WTC11 (cell line): ENCODE measurements around the gene OLFM3. TPM values are rescaled to one million over a fixed set of nuclear protein-coding genes. Genes with fewer than 3 reads are reported as not detected.

Source experiments
- ATAC-seq: fragments of 200-7000 bp; cut with Tn5 transposase; 2 replicates; pipeline ENCODE4 v1.10.0; 2021; ENCODE audit warnings: mild to moderate bottlenecking, moderate library complexity
- CTCF ChIA-PET: fragments of 300-600 bp; sonication (Branson Sonifier 250); formaldehyde crosslinking; loops from one replicate; lab custom pipeline; 2021; ENCODE audit warnings: antibody characterized with exemption; lab: Charles Lee
- POLR2A ChIA-PET: fragments of 350-600 bp; sonication (Branson Sonifier 250); formaldehyde crosslinking; loops from one replicate; lab custom pipeline; 2021; ENCODE audit warnings: antibody characterized with exemption; lab: Charles Lee
- DNase-seq: peaks from one replicate; pipeline ENCODE4 v3.0.0; 2021; ENCODE audit warnings: low spot score
- H3K27ac Mint-ChIP-seq: 2 replicates; pipeline ENCODE4 v1.8.0; 2021; ENCODE audit warnings: mixed read lengths
- H3K27me3 Mint-ChIP-seq: 2 replicates; pipeline ENCODE4 v1.8.0; 2021; ENCODE audit warnings: low read depth, mild to moderate bottlenecking, moderate library complexity, mixed read lengths
- H3K36me3 Mint-ChIP-seq: 2 replicates; pipeline ENCODE4 v1.8.0; 2021; ENCODE audit warnings: mixed read lengths
- H3K4me1 Mint-ChIP-seq: 2 replicates; pipeline ENCODE4 v1.8.0; 2022; ENCODE audit warnings: mixed read lengths
- H3K4me3 Mint-ChIP-seq: 2 replicates; pipeline ENCODE4 v1.8.0; 2021; ENCODE audit warnings: mild to moderate bottlenecking, moderate library complexity, mixed read lengths
- H3K9me3 Mint-ChIP-seq: 2 replicates; pipeline ENCODE4 v1.8.0; 2021; ENCODE audit warnings: mixed read lengths
- AFF4 ChIP-seq: sonication (generic); formaldehyde crosslinking; IDR thresholded peaks from 2 replicates; pipeline ENCODE4 v1.8.1; 2023; ENCODE audit warnings: mild to moderate bottlenecking, missing genetic modification reagents, borderline replicate concordance
- EMX1 ChIP-seq: fragments of 250-450 bp; sonication (Bioruptor Pico); IDR thresholded peaks from 2 replicates; pipeline ENCODE4 v1.8.0; 2021; ENCODE audit warnings: mild to moderate bottlenecking
- FOXJ3 ChIP-seq: sonication (generic); formaldehyde crosslinking; IDR thresholded peaks from 2 replicates; pipeline ENCODE4 v1.9.0; 2021; ENCODE audit warnings: missing genetic modification reagents, mild to moderate bottlenecking, borderline replicate concordance
- GRHL2 ChIP-seq: fragments of 250-450 bp; sonication (Bioruptor Pico); IDR thresholded peaks from 2 replicates; pipeline ENCODE4 v1.8.0; 2022; ENCODE audit warnings: mild to moderate bottlenecking, moderate library complexity; ENCODE audit not compliant: insufficient replicate concordance, severe bottlenecking
- OVOL2 ChIP-seq: fragments of 250-450 bp; sonication (Bioruptor Pico); IDR thresholded peaks from 2 replicates; pipeline ENCODE4 v1.9.0; 2021; ENCODE audit warnings: mild to moderate bottlenecking, borderline replicate concordance
- TCF7 ChIP-seq: sonication (generic); formaldehyde crosslinking; IDR thresholded peaks from 2 replicates; pipeline ENCODE4 v1.8.0; 2022; ENCODE audit warnings: mild to moderate bottlenecking, low read depth, missing genetic modification reagents, moderate library complexity
- ZNF317 ChIP-seq: sonication (generic); formaldehyde crosslinking; IDR thresholded peaks from 2 replicates; pipeline ENCODE4 v1.8.1; 2023; ENCODE audit warnings: low read depth, mild to moderate bottlenecking, moderate library complexity, missing genetic modification reagents, borderline replicate concordance
- total RNA-seq: library from RNA; stranded (reverse); gene quantifications from 3 replicates; pipeline ENCODE4 v1.2.3, GENCODE V29; 2021
- TF ChIP-seq, protein P1 (sequence below): fragments of 250-450 bp; sonication (Bioruptor Pico); IDR thresholded peaks from 2 replicates; pipeline ENCODE4 v1.9.0; 2021; ENCODE audit warnings: mild to moderate bottlenecking
- TF ChIP-seq, protein P2 (sequence below): fragments of 250-450 bp; sonication (Bioruptor Pico); IDR thresholded peaks from 2 replicates; pipeline ENCODE4 v1.9.0; 2021; ENCODE audit warnings: mild to moderate bottlenecking, borderline replicate concordance
- TF ChIP-seq, protein P3 (sequence below): sonication (generic); formaldehyde crosslinking; IDR thresholded peaks from 2 replicates; pipeline ENCODE4 v1.8.1; 2022; ENCODE audit warnings: low read depth, mild to moderate bottlenecking, moderate library complexity, missing genetic modification reagents, borderline replicate concordance
- TF ChIP-seq, protein P4 (sequence below): sonication (generic); formaldehyde crosslinking; IDR thresholded peaks from 2 replicates; pipeline ENCODE4 v1.8.1; 2023; ENCODE audit warnings: mild to moderate bottlenecking, missing genetic modification reagents

Gene OLFM3
- total RNA-seq, 1 experiment from 2014 or later: 0.37 TPM

DNA sequence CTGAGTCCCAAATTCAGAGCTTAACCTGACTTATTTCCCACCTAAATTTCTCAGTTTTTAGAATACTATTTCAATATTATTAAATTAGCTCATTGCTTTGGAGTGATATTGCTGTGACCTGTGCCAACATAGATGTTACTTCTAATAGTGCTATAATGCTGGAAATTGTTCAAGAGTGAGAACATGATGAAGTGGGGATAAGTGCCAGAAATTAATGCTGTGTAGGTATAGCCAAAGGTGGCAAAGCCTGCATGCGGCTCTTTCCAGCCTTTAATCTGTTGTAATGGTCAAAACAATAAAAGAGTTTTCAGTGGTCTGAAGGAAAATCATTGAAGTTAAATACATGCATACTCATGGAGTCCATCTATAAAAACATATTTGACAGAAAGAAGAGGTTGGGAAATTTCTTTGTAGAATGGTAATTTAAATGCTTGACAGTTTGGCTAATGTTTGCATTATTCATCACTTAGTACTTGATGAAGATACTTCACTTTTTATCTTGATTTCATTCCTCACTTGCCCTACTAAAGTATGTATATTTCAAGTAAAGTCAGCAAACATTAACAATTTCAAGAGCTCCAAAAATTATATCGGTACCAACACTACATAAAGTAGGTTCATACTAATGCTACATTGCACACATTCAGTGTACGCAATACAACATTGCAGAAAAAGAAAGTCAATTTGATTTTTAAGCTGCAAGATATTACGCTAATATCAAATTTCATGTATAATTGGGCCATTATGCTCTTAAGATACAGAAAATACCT is 82.1 kb downstream of the OLFM3 start (continued):
- TF ChIP-seq, protein P1, sequence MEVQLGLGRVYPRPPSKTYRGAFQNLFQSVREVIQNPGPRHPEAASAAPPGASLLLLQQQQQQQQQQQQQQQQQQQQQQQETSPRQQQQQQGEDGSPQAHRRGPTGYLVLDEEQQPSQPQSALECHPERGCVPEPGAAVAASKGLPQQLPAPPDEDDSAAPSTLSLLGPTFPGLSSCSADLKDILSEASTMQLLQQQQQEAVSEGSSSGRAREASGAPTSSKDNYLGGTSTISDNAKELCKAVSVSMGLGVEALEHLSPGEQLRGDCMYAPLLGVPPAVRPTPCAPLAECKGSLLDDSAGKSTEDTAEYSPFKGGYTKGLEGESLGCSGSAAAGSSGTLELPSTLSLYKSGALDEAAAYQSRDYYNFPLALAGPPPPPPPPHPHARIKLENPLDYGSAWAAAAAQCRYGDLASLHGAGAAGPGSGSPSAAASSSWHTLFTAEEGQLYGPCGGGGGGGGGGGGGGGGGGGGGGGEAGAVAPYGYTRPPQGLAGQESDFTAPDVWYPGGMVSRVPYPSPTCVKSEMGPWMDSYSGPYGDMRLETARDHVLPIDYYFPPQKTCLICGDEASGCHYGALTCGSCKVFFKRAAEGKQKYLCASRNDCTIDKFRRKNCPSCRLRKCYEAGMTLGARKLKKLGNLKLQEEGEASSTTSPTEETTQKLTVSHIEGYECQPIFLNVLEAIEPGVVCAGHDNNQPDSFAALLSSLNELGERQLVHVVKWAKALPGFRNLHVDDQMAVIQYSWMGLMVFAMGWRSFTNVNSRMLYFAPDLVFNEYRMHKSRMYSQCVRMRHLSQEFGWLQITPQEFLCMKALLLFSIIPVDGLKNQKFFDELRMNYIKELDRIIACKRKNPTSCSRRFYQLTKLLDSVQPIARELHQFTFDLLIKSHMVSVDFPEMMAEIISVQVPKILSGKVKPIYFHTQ (CRISPR knock-in tag): no peak
- TF ChIP-seq GRHL2 (CRISPR knock-in tag) (no peak), EMX1 (CRISPR knock-in tag) (no peak), OVOL2 (CRISPR knock-in tag) (no peak), FOXJ3 (CRISPR knock-in tag) (no peak), TCF7 (CRISPR knock-in tag) (no peak)

GRCh38 chr1:101911894-101912293 is 84.8 kb downstream of the OLFM3 start:
- no peak for DNase-seq
- Mint-ChIP-seq H3K27me3 (no peaks in the 10 kb centered on the region), H3K27ac (no peak overlapping the region), H3K4me3 (no peak overlapping the region), H3K36me3 (no peaks in the 10 kb centered on the region), H3K9me3 (no peaks in the 10 kb centered on the region), H3K4me1 (peaks cover 17% of the 10 kb centered on the region)
- ChIA-PET POLR2A (no interaction called here), CTCF (no interaction called here)
- TF ChIP-seq, protein P2, sequence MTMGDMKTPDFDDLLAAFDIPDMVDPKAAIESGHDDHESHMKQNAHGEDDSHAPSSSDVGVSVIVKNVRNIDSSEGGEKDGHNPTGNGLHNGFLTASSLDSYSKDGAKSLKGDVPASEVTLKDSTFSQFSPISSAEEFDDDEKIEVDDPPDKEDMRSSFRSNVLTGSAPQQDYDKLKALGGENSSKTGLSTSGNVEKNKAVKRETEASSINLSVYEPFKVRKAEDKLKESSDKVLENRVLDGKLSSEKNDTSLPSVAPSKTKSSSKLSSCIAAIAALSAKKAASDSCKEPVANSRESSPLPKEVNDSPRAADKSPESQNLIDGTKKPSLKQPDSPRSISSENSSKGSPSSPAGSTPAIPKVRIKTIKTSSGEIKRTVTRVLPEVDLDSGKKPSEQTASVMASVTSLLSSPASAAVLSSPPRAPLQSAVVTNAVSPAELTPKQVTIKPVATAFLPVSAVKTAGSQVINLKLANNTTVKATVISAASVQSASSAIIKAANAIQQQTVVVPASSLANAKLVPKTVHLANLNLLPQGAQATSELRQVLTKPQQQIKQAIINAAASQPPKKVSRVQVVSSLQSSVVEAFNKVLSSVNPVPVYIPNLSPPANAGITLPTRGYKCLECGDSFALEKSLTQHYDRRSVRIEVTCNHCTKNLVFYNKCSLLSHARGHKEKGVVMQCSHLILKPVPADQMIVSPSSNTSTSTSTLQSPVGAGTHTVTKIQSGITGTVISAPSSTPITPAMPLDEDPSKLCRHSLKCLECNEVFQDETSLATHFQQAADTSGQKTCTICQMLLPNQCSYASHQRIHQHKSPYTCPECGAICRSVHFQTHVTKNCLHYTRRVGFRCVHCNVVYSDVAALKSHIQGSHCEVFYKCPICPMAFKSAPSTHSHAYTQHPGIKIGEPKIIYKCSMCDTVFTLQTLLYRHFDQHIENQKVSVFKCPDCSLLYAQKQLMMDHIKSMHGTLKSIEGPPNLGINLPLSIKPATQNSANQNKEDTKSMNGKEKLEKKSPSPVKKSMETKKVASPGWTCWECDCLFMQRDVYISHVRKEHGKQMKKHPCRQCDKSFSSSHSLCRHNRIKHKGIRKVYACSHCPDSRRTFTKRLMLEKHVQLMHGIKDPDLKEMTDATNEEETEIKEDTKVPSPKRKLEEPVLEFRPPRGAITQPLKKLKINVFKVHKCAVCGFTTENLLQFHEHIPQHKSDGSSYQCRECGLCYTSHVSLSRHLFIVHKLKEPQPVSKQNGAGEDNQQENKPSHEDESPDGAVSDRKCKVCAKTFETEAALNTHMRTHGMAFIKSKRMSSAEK (CRISPR knock-in tag): no peak
- TF ChIP-seq AFF4 (CRISPR knock-in tag): no peak
- no peak for TF ChIP-seq ZNF317 (CRISPR knock-in tag)
- TF ChIP-seq, protein P3, sequence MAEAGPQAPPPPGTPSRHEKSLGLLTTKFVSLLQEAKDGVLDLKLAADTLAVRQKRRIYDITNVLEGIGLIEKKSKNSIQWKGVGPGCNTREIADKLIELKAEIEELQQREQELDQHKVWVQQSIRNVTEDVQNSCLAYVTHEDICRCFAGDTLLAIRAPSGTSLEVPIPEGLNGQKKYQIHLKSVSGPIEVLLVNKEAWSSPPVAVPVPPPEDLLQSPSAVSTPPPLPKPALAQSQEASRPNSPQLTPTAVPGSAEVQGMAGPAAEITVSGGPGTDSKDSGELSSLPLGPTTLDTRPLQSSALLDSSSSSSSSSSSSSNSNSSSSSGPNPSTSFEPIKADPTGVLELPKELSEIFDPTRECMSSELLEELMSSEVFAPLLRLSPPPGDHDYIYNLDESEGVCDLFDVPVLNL: no peak
- TF ChIP-seq, protein P4, sequence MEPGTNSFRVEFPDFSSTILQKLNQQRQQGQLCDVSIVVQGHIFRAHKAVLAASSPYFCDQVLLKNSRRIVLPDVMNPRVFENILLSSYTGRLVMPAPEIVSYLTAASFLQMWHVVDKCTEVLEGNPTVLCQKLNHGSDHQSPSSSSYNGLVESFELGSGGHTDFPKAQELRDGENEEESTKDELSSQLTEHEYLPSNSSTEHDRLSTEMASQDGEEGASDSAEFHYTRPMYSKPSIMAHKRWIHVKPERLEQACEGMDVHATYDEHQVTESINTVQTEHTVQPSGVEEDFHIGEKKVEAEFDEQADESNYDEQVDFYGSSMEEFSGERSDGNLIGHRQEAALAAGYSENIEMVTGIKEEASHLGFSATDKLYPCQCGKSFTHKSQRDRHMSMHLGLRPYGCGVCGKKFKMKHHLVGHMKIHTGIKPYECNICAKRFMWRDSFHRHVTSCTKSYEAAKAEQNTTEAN: no peak
- ATAC-seq: no peak
